NCI-H748 (cell line): ENCODE measurements around the gene CDH18.
"Not testable (repeated sequence)": the region's sequence is repeated elsewhere in the genome, so short reads cannot be mapped to it uniquely, and the experiment has no call there.

ENCODE experiments used
- DNase-seq: peaks from one replicate; lab custom pipeline; 2025; ENCODE audit not compliant: unreplicated experiment; lab: John Stamatoyannopoulos, UW

CDH18 gene

DNA sequence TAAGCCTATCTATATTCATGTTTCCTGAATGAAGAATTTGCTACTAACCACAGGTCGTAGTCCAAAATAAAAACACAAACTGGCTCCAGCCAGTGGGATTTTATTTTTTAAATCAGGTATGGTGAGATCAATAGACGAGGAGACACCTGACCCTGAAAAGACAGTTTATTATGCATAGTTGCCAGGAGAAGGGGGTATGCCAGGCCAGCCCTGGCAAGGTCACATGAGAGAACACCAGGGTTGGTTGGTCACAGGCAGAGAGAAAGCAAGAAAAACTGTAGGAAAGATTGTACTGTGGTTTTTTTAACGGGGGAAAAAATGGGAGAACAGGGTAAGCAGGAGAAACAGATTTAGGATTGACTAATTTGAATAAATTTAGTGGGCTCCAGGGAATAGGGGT, 125.3 kb downstream of the CDH18 start:
- no peak for DNase-seq

DNA sequence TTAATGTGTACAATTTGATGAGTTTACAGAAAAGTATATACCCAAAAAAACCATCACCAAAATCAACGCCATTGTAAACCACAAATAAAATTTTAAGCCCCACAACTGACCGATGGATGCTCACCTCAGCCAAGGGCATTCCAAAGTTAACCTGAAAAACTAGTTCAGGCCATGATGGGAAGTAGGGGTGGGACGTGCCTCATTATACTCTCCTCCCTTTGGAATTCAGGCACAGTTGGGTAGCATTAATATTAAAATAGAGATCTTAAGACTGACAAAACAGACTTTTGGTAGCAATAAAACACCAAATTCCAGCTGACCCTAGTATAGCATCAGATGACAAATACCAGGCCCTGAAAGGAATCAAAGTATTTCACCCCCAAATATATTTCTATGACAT, 129.0 kb downstream of the CDH18 start:
- no peak for DNase-seq

DNA sequence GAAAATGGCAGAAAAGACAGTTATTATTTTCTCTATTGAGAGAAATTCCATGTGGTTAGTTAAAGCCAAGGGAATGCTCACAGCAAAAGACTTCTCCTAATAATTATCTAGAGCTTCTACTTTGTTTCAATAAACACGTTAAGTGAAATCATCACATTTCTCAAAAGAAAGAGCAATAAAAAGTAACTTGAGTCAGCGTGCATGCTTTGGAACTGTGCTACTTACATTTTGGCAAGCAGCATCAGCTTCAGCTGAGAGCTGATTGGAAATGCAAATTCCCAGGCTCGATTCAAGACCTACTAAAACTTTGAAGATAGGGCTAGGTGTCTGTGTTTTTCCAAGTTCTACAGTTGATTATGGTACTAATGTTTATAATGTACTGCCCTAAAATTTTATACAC, 132.1 kb downstream of the CDH18 start:
- peak; percentile 75 for DNase-seq

GRCh38 chr5:19855453-19855852, 132.5 kb downstream of the CDH18 start:
- DNase-seq, result peak; percentile 96

- peak; percentile 84 for DNase-seq
These were observed 133.0 kb downstream of the CDH18 start for GRCh38 chr5:19855031-19855430.

- DNase-seq, result no peak
These were observed 134.3 kb downstream of the CDH18 start for GRCh38 chr5:19853616-19854240.

DNA sequence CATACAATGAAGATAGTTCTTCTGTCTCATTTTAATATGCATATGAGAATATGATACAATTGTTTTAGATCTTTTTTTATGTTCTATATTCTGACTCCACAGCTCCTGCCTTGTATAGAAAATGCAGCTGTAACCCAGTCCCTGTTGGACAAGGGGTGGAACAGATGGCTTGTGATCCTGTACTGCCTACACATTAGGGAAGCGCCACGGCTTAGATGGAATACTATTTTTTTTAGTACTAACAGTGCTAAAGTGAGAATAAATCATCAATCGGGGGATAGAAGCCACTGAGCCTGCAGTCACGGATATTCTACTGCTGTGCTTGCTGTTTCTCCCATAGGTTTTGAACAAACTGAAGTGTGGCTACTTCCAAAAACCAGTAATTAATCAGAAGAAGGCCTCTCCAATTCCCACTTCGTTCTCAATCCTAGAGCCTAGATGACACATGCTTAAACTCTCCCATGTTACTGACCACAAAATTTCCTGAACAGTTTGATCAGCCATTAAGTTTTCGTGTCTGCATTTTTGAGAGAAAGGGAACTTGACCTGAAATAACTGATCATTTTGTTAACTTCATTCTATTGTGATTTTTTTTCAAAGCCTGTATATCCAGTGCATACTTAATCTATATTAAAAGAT, 150.3 kb downstream of the CDH18 start:
- DNase-seq, result no peak

GRCh38 chr5:19835442-19835841, 152.6 kb downstream of the CDH18 start:
- DNase-seq, result no peak

DNA sequence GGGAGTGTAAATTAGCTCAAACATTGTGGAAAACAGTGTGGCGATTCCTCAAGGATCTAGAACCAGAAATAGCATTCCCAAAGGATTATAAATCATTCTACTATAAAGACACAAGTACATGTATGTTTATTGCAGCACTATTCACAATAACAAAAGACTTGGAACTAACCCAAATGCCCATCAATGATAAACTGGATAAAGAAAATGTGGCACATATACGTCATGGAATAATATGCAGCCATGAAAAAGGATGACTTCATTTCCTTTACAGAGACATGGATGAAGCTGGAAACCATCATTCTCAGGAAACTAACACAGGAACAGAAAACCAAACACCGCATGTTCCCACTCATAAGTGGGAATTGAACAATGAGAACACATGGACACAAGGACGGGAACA, 175.3 kb downstream of the CDH18 start:
- DNase-seq, result not testable (repeated sequence)

DNA sequence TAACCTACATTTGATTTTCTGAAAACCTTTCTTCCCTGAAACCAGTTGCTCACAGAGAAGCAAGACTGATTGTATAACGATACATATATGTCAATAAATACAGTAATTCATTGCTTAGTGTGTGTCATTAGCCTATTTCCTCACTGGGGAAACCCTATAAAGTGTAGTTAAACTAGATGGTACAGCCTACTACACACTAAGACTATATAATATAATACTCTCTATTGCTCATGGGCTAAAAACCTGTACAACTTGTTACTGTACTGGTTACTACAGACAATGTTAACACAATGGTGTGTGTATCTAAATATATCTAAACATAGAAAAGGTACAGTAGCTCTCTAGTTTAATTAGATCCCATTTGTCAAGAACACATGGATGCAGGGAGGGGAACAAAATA, 181.2 kb downstream of the CDH18 start:
- DNase-seq, result no peak

DNA sequence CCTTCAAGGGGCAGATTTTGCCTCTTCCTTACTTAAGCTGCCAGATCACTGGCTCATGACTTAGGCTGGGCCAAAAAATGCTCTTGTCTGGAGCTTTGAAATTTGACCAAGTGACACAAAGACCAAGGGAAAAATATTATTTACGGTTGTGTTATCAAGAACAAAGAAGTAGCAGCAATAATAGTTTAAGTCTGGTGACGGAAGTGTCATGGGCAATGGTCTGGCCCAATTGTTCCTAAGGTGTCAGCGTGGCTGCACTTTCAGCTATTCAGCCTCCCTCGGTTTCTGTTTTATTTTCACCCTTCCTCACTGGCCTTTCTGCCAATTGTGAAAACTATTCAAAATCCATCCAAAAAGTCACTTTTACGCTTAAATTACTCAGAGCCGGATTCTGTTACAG, 185.3 kb downstream of the CDH18 start:
- DNase-seq, result no peak

- DNase-seq, result no peak
These were observed 192.8 kb downstream of the CDH18 start for GRCh38 chr5:19795218-19795617.

DNA sequence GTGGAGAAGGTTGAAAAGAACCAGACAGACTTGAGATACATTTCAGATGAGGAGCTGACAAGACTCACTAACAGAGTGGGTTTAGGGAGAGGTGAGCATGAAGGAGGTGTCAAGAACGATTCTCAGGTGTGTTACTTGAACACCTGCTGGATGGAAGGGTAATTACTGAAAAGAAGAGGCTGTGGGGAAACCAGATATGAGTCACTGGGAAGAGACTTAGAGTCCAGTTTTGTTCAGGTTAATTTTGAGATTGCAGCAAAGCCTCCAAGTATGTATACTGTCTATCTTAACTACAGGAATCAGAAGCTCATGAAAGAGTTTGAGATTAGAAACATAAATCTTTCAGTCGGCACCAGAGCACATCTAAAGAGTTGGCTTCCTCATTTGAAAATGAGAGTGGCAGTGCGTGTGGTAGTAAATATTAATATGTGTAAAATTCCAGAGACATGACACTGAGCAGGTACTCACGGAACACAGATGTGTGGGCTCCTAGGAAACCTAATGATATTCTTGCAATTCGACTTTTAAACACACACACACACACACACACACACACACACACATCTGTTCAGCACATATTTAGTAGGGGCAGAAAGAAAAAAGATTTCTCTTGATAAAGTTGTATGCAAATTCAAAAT, 197.1 kb downstream of the CDH18 start:
- no peak for DNase-seq

- no peak for DNase-seq
These were observed 205.4 kb downstream of the CDH18 start for GRCh38 chr5:19782566-19782965.

DNA sequence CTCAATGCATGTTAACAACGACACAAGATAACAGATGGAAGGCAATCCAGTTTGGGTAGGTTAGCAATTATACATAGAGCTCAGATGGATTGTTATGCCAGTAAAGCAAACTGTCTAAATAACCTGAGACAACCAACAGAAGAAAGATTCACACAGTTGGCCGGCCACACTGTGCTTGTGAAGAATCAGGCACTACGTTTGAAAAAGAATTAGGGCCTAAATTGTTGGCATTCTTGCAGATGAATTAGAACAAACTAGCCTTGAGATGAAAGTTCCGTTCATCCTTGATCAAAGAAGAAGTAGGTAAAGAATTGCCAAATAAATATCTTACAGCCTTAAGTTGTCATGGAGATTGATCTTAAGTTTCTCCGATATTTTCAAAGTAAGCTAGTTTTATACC, 210.6 kb downstream of the CDH18 start:
- no peak for DNase-seq

- not testable (repeated sequence) for DNase-seq
These were observed 211.1 kb downstream of the CDH18 start for GRCh38 chr5:19776886-19777285.

DNA sequence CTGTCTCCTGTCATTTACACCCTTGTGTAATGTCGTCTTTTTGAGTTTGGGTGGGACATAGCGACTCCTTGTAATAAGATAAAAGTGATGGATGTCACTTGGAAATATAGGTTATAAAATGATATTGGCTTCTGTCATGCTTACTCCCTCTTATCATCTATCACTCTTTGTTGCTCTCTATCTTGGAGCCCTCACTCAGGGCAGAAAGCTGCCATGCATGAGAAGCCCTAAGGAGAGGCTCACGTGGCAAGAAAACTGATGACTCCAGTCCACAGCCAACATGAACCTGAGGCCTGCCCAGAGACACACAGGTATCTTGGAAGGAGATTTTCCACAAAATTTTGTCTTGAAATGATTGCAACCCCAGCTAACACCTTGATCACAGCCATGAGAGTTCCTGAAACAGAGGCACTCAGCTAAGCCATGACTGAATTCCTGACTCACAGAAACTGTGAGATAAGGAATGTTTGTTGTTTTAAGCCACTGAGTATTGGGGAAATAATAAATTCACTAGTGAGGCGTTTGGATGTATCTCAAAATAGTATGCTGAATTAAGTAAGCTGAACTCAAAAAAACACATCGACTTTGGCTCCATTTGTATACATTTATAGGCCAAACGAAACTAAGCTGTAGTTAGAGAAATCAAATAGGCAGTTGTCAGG, 216.7 kb downstream of the CDH18 start:
- DNase-seq, result no peak

- DNase-seq, result no peak
These were observed 217.6 kb downstream of the CDH18 start for GRCh38 chr5:19770396-19770795.

DNA sequence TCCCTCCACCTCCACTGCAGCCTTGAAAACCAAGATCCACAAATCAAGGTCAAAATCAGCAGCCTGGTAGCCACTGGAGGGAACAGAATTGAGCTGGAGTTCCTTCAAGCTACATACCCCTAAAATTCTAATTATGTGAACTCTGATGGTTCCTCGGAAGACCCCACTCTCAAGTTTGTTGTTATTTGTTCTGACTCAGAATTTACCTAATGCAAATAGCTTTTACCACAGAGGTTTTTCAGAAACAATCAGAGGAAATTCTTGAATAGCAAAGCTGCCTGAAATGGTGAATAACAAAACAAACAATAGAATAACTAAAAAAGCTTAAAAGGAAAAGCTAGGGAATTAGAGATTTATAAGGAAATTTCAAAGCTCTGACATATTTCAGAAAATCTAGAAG, 220.0 kb downstream of the CDH18 start:
- no peak for DNase-seq

DNA sequence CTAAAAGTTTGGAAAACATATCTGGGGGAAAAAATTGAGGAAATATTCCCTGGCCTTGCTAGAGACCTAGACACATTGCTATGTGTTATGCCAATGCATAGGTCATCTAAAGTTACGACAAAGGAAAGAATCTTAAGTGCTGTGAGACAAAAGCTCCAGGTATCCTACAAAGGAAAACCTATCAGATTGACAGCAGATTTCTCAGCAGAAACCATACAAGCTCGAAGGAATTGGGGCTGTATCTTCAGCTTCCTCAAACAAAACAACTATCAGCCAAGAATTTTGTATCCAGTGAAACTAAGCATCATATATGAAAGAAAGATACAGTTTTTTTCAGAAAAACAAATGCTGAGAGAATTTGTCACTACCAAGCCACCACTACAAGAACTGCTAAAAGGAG, 234.4 kb downstream of the CDH18 start:
- DNase-seq, result no peak

GRCh38 chr5:19751326-19751725, 236.7 kb downstream of the CDH18 start:
- no peak for DNase-seq

- no peak for DNase-seq
These were observed 242.8 kb downstream of the CDH18 start for GRCh38 chr5:19745247-19745646.
